Neutrophil (primary cell): ENCODE results near the gene VCX3B.
"Not testable (repeated sequence)": the region's sequence is repeated elsewhere in the genome, so short reads cannot be mapped to it uniquely, and the experiment has no call there.

Source experiments
- H3K27ac ChIP-seq: fragments of 200-600 bp; sonication (generic); 2 replicates; pipeline ENCODE4 v1.5.1; 2016; ENCODE audit warnings: mild to moderate bottlenecking, moderate library complexity
- H3K27me3 ChIP-seq: fragments of 200-600 bp; sonication (generic); 2 replicates; pipeline ENCODE4 v1.6.0; 2016; ENCODE audit warnings: mild to moderate bottlenecking
- H3K36me3 ChIP-seq: fragments of 200-600 bp; sonication (generic); 2 replicates; pipeline ENCODE4 v1.5.1; 2017
- H3K4me1 ChIP-seq, 2 experiments: fragments of 200-600 bp in 1 of 2; sonication (generic) in 1 of 2; 1 replicate in 1 of 2; 2 replicates in 1 of 2; pipeline versions ENCODE4 v1.5.1 to v1.6.1; 2013 to 2016; ENCODE audit warnings: low read depth in 1 of 2, low read length in 1 of 2, mild to moderate bottlenecking in 1 of 2, moderate library complexity in 1 of 2; ENCODE audit not compliant: control insufficient read depth in 1 of 2, insufficient read depth in 1 of 2
- H3K4me3 ChIP-seq, 2 experiments: fragments of 200-600 bp in 1 of 2; sonication (generic) in 1 of 2; 1 replicate in 1 of 2; 2 replicates in 1 of 2; pipeline ENCODE4 v1.5.1; 2013 to 2016; ENCODE audit warnings: low read depth in 1 of 2, low read length in 1 of 2, mild to moderate bottlenecking in 1 of 2, moderate library complexity in 1 of 2
- H3K9me3 ChIP-seq: fragments of 200-600 bp; sonication (generic); 2 replicates; pipeline ENCODE4 v1.5.1; 2016
- CTCF ChIP-seq: fragments of 200-600 bp; sonication (generic); IDR thresholded peaks from 2 replicates; pipeline ENCODE4 v1.5.1; 2016; ENCODE audit warnings: antibody characterized with exemption

VCX3B gene

GRCh38 chrX:8484360-8484949 lies 19.8 kb downstream of the VCX3B start:
- no peaks in the 10 kb centered on the region for H3K9me3 ChIP-seq
- H3K4me3 ChIP-seq, result no peak overlapping the region
- H3K27me3 ChIP-seq, result no peaks in the 10 kb centered on the region
- no peaks in the 10 kb centered on the region for H3K36me3 ChIP-seq
- no peaks in the 10 kb centered on the region for H3K4me1 ChIP-seq
- no peak for TF ChIP-seq CTCF
- H3K27ac ChIP-seq, result no peak overlapping the region

GRCh38 chrX:8495036-8495435 lies 30.4 kb downstream of the VCX3B start:
- H3K27ac ChIP-seq, H3K9me3 ChIP-seq, H3K36me3 ChIP-seq, H3K27me3 ChIP-seq, H3K4me3 ChIP-seq, H3K4me1 ChIP-seq: not testable (repeated sequence)

GRCh38 chrX:8500203-8500602 lies 35.6 kb downstream of the VCX3B start:
- Histone ChIP-seq H3K27ac (no peak overlapping the region), H3K4me3 (no peak overlapping the region), H3K4me1 (no peaks in the 10 kb centered on the region), H3K36me3 (no peaks in the 10 kb centered on the region), H3K9me3 (no peaks in the 10 kb centered on the region), H3K27me3 (no peaks in the 10 kb centered on the region)
- TF ChIP-seq CTCF, result no peak

GRCh38 chrX:8502101-8502500 lies 37.5 kb downstream of the VCX3B start:
- H3K36me3 ChIP-seq, H3K9me3 ChIP-seq, H3K4me3 ChIP-seq, H3K27ac ChIP-seq, H3K27me3 ChIP-seq, H3K4me1 ChIP-seq: not testable (repeated sequence)

- TF ChIP-seq CTCF, result no peak
- Histone ChIP-seq H3K4me3 (no peak overlapping the region), H3K27me3 (no peaks in the 10 kb centered on the region), H3K36me3 (no peaks in the 10 kb centered on the region), H3K9me3 (no peaks in the 10 kb centered on the region), H3K4me1 (no peaks in the 10 kb centered on the region), H3K27ac (no peak overlapping the region)
Measured at GRCh38 chrX:8504451-8504850, 39.8 kb downstream of the VCX3B start.
